Measurements from ENCODE around the gene BTF3L4.

DNA sequence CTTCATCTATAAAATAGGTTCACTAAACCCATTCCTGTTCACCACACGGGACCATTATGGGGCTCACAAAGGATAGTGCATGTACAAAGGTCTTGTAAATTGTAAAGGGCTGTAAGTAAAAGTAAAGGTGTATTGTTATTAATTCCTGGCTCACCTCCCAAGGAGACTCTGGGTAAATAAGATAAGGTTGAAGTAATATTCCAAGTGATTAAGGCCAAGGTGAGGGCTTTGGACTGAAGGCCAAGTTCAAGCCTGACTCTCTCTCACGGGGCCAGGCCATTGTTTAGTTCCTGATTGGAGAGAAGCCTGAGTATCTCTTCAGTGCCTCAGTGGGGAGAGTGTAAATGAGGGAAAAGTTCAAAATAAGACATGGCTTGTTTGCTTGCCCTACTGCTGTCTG, 66.3 kb downstream of the BTF3L4 start:
- TF ChIP-seq, protein P1, sequence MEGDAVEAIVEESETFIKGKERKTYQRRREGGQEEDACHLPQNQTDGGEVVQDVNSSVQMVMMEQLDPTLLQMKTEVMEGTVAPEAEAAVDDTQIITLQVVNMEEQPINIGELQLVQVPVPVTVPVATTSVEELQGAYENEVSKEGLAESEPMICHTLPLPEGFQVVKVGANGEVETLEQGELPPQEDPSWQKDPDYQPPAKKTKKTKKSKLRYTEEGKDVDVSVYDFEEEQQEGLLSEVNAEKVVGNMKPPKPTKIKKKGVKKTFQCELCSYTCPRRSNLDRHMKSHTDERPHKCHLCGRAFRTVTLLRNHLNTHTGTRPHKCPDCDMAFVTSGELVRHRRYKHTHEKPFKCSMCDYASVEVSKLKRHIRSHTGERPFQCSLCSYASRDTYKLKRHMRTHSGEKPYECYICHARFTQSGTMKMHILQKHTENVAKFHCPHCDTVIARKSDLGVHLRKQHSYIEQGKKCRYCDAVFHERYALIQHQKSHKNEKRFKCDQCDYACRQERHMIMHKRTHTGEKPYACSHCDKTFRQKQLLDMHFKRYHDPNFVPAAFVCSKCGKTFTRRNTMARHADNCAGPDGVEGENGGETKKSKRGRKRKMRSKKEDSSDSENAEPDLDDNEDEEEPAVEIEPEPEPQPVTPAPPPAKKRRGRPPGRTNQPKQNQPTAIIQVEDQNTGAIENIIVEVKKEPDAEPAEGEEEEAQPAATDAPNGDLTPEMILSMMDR (IDR thresholded peaks at IDR 0.05; ENCODE audit: insufficient read depth, low read length), result no peak
- TF ChIP-seq POLR2AphosphoS5 (IDR thresholded peaks at IDR 0.05; ENCODE audit: low read depth), result no peak
- TF ChIP-seq, protein P2, sequence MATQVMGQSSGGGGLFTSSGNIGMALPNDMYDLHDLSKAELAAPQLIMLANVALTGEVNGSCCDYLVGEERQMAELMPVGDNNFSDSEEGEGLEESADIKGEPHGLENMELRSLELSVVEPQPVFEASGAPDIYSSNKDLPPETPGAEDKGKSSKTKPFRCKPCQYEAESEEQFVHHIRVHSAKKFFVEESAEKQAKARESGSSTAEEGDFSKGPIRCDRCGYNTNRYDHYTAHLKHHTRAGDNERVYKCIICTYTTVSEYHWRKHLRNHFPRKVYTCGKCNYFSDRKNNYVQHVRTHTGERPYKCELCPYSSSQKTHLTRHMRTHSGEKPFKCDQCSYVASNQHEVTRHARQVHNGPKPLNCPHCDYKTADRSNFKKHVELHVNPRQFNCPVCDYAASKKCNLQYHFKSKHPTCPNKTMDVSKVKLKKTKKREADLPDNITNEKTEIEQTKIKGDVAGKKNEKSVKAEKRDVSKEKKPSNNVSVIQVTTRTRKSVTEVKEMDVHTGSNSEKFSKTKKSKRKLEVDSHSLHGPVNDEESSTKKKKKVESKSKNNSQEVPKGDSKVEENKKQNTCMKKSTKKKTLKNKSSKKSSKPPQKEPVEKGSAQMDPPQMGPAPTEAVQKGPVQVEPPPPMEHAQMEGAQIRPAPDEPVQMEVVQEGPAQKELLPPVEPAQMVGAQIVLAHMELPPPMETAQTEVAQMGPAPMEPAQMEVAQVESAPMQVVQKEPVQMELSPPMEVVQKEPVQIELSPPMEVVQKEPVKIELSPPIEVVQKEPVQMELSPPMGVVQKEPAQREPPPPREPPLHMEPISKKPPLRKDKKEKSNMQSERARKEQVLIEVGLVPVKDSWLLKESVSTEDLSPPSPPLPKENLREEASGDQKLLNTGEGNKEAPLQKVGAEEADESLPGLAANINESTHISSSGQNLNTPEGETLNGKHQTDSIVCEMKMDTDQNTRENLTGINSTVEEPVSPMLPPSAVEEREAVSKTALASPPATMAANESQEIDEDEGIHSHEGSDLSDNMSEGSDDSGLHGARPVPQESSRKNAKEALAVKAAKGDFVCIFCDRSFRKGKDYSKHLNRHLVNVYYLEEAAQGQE (IDR thresholded peaks at IDR 0.05; ENCODE audit: insufficient replicate concordance, low read depth), result no peak
- TF ChIP-seq GABPA (IDR thresholded peaks at IDR 0.05; ENCODE audit: low read depth), result no peak
- no peak for TF ChIP-seq SPI1 (IDR thresholded peaks at IDR 0.05; ENCODE audit: borderline replicate concordance, low read depth)

Data from HL-60 (cell line).